ENCODE data around the gene VPS51. TPM values are rescaled to one million over a fixed set of nuclear protein-coding genes. Genes with fewer than 3 reads are reported as not detected.

The VPS51 gene
- total RNA-seq, 1 donor from 2014 or later, result 94.3 TPM

GRCh38 chr11:65157336-65157735 is 61.3 kb downstream of the VPS51 start:
- Mint-ChIP-seq H3K4me1 (no peaks in the 10 kb centered on the region), H3K27me3 (ENCODE audit: low read depth) (peaks cover 36% of the 10 kb centered on the region), H3K36me3 (ENCODE audit: low read depth) (no peaks in the 10 kb centered on the region), H3K4me3 (no peak overlapping the region), H3K27ac (ENCODE audit: unreplicated experiment) (no peak overlapping the region), H3K9me3 (no peaks in the 10 kb centered on the region)
- no peak for TF ChIP-seq CTCF (conservative IDR thresholded peaks at IDR 0.05)
- DNase-seq (ENCODE audit: low read depth, low spot score), result no peak

- H3K4me1 Mint-ChIP-seq, result no peaks in the 10 kb centered on the region
- H3K9me3 Mint-ChIP-seq, result no peaks in the 10 kb centered on the region
- no peak for DNase-seq (ENCODE audit: low read depth, low spot score)
- no peaks in the 10 kb centered on the region for H3K36me3 Mint-ChIP-seq (ENCODE audit: low read depth)
- no peak for TF ChIP-seq CTCF (conservative IDR thresholded peaks at IDR 0.05)
- no peak overlapping the region for H3K4me3 Mint-ChIP-seq
- no peak overlapping the region for H3K27ac Mint-ChIP-seq (ENCODE audit: unreplicated experiment)
- peaks cover 23% of the 10 kb centered on the region for H3K27me3 Mint-ChIP-seq (ENCODE audit: low read depth)
Observed at GRCh38 chr11:65159012-65159411, 63.0 kb downstream of the VPS51 start.

GRCh38 chr11:65160643-65161042 is 64.6 kb downstream of the VPS51 start:
- TF ChIP-seq CTCF (conservative IDR thresholded peaks at IDR 0.05), result no peak
- H3K36me3 Mint-ChIP-seq (ENCODE audit: low read depth), result no peaks in the 10 kb centered on the region
- no peaks in the 10 kb centered on the region for H3K4me1 Mint-ChIP-seq
- no peak overlapping the region for H3K27ac Mint-ChIP-seq (ENCODE audit: unreplicated experiment)
- H3K27me3 Mint-ChIP-seq (ENCODE audit: low read depth), result peaks cover 23% of the 10 kb centered on the region
- no peaks in the 10 kb centered on the region for H3K9me3 Mint-ChIP-seq
- DNase-seq (ENCODE audit: low read depth, low spot score), result no peak
- no peak overlapping the region for H3K4me3 Mint-ChIP-seq

Small RNA genes within 50 kb of the gene (microRNA-seq; reads per million reads assigned to microRNA genes)
- not detected for gene MIR6751

Other genes starting within 250 kb of the VPS51 start
- gene EHD1, start 217.6 kb upstream of the VPS51 start, total RNA-seq, result 74.2 and 77.2 TPM in 2 replicates
- 24.1 and 24.8 TPM in 2 replicates for gene ATG2A, start 179.0 kb upstream of the VPS51 start, total RNA-seq
- 13.4 and 16.5 TPM in 2 replicates for gene PPP2R5B, start 171.5 kb upstream of the VPS51 start, total RNA-seq
- gene GPHA2, start 160.3 kb upstream of the VPS51 start, total RNA-seq, result not detected in 2 replicates
- gene MAJIN, start 124.1 kb upstream of the VPS51 start, total RNA-seq, result not detected in 2 replicates
- gene BATF2, start 99.2 kb upstream of the VPS51 start, total RNA-seq, result 0.21 and 0.30 TPM in 2 replicates
- 112 and 117 TPM in 2 replicates for gene ARL2, start 82.1 kb upstream of the VPS51 start, total RNA-seq
- 31.7 and 36.5 TPM in 2 replicates for gene SNX15, start 68.8 kb upstream of the VPS51 start, total RNA-seq
- 32.3 and 32.7 TPM in 2 replicates for gene SAC3D1, start 55.0 kb upstream of the VPS51 start, total RNA-seq
- 0.30 and 0.35 TPM in 2 replicates for gene NAALADL1, start 37.7 kb upstream of the VPS51 start, total RNA-seq
- 83.1 and 84.8 TPM in 2 replicates for gene CDCA5, start 12.2 kb upstream of the VPS51 start, total RNA-seq
- gene ZFPL1, start 12.0 kb upstream of the VPS51 start, total RNA-seq, result 33.2 and 35.7 TPM in 2 replicates
- gene TM7SF2, start 15.7 kb downstream of the VPS51 start, total RNA-seq, result 102 and 104 TPM in 2 replicates
- gene ZNHIT2, start 21.5 kb downstream of the VPS51 start, total RNA-seq, result 8.0 and 8.3 TPM in 2 replicates
- 697 and 738 TPM in 2 replicates for gene FAU, start 25.9 kb downstream of the VPS51 start, total RNA-seq
- 50.3 and 59.3 TPM in 2 replicates for gene MRPL49, start 26.1 kb downstream of the VPS51 start, total RNA-seq
- 35.1 and 36.7 TPM in 2 replicates for gene SYVN1, start 38.3 kb downstream of the VPS51 start, total RNA-seq
- not detected in 2 replicates for gene SPDYC, start 74.0 kb downstream of the VPS51 start, total RNA-seq
- gene CAPN1, start 85.7 kb downstream of the VPS51 start, total RNA-seq, result 43.4 and 48.4 TPM in 2 replicates
- gene POLA2, start 165.7 kb downstream of the VPS51 start, total RNA-seq, result 63.7 and 66.9 TPM in 2 replicates
- 2.3 and 4.0 TPM in 2 replicates for gene CDC42EP2, start 218.7 kb downstream of the VPS51 start, total RNA-seq
- 96.3 and 99.0 TPM in 2 replicates for gene DPF2, start 237.6 kb downstream of the VPS51 start, total RNA-seq

Measured in neural crest cell (in vitro differentiated cells).